DND-41 (cell line): Measurements from ENCODE around the gene ATF6B.

Source experiments
- ATAC-seq: fragments of 200-7000 bp; cut with Tn5 transposase; 3 replicates; pipeline ENCODE4 v1.9.1; 2021; ENCODE audit warnings: low read depth; ENCODE audit not compliant: insufficient read depth
- DNase-seq: peaks from one replicate; pipeline ENCODE4 v3.0.0-alpha.2; 2020
- H2AFZ ChIP-seq: 2 replicates; pipeline ENCODE4 v1.6.0; 2012; ENCODE audit warnings: low read depth, low read length
- H3K27ac ChIP-seq: 2 replicates; pipeline ENCODE4 v1.5.1; 2012; ENCODE audit warnings: low read length, inconsistent platforms
- H3K27me3 ChIP-seq: fragments of 200-600 bp; sonication (generic); 2 replicates; pipeline ENCODE4 v1.6.0; 2012; ENCODE audit warnings: low read length, mild to moderate bottlenecking, inconsistent platforms; ENCODE audit not compliant: insufficient read depth, poor library complexity
- H3K36me3 ChIP-seq: 2 replicates; pipeline ENCODE4 v1.5.1; 2012; ENCODE audit warnings: low read length, inconsistent platforms; ENCODE audit not compliant: insufficient read depth
- H3K4me1 ChIP-seq: 2 replicates; pipeline ENCODE4 v1.5.1; 2012; ENCODE audit warnings: mild to moderate bottlenecking, low read length; ENCODE audit not compliant: insufficient read depth
- H3K4me2 ChIP-seq: 2 replicates; pipeline ENCODE4 v1.6.0; 2012; ENCODE audit warnings: mild to moderate bottlenecking, moderate library complexity, low read length, inconsistent platforms; ENCODE audit not compliant: insufficient read depth
- H3K4me3 ChIP-seq, 2 experiments: fragments of 200-600 bp in 1 of 2; shearing (Covaris generic) in 1 of 2; 2 replicates each; pipeline ENCODE4 v1.5.1; 2012 to 2016; ENCODE audit warnings: inconsistent platforms in 2 of 2, low read length in 2 of 2, mild to moderate bottlenecking in 2 of 2, low read depth in 1 of 2, moderate library complexity in 1 of 2
- H3K79me2 ChIP-seq: 2 replicates; pipeline ENCODE4 v1.6.0; 2012; ENCODE audit warnings: low read length, inconsistent platforms; ENCODE audit not compliant: insufficient read depth
- H3K9ac ChIP-seq: 2 replicates; pipeline ENCODE4 v1.6.0; 2012; ENCODE audit warnings: low read depth, mild to moderate bottlenecking, inconsistent platforms, low read length, moderate library complexity
- H3K9me3 ChIP-seq: 2 replicates; pipeline ENCODE4 v1.5.1; 2012; ENCODE audit warnings: low read length, moderate library complexity, mild to moderate bottlenecking, inconsistent platforms; ENCODE audit not compliant: insufficient read depth, severe bottlenecking
- H4K20me1 ChIP-seq: 2 replicates; pipeline ENCODE4 v1.6.0; 2012; ENCODE audit warnings: low read length; ENCODE audit not compliant: insufficient read depth
- CTCF ChIP-seq: IDR thresholded peaks from 2 replicates; pipeline ENCODE4 v1.5.1; 2012; ENCODE audit warnings: borderline replicate concordance, low read length, moderate library complexity, mild to moderate bottlenecking; ENCODE audit not compliant: poor library complexity, severe bottlenecking; ENCODE audit errors: extremely low read depth
- EZH2 ChIP-seq: IDR thresholded peaks from 3 replicates; pipeline ENCODE4 v1.6.1; 2012; ENCODE audit warnings: borderline replicate concordance, low read depth, mild to moderate bottlenecking, moderate library complexity, low read length, inconsistent platforms; ENCODE audit not compliant: severe bottlenecking

The ATF6B gene

GRCh38 chr6:32070814-32071543 is 57.1 kb downstream of the ATF6B start:
- H3K4me2 ChIP-seq, result no peak overlapping the region
- no peak overlapping the region for H3K4me3 ChIP-seq
- no peak overlapping the region for H3K27ac ChIP-seq
- H3K27me3 ChIP-seq, result peaks cover 8% of the 10 kb centered on the region
- no peaks in the 10 kb centered on the region for H3K4me1 ChIP-seq
- no peak overlapping the region for H2AFZ ChIP-seq
- DNase-seq (no peak), ATAC-seq (no peak)
- H3K79me2 ChIP-seq, result no peaks in the 10 kb centered on the region
- no peak overlapping the region for H3K9ac ChIP-seq
- no peaks in the 10 kb centered on the region for H4K20me1 ChIP-seq
- no peaks in the 10 kb centered on the region for H3K9me3 ChIP-seq
- TF ChIP-seq EZH2 (no peak), CTCF (no peak)
- no peaks in the 10 kb centered on the region for H3K36me3 ChIP-seq

- H3K79me2 ChIP-seq, result no peaks in the 10 kb centered on the region
- H3K9me3 ChIP-seq, result no peaks in the 10 kb centered on the region
- H2AFZ ChIP-seq, result no peak overlapping the region
- H3K4me2 ChIP-seq, result no peak overlapping the region
- ATAC-seq, result no peak
- no peaks in the 10 kb centered on the region for H4K20me1 ChIP-seq
- H3K4me1 ChIP-seq, result no peaks in the 10 kb centered on the region
- TF ChIP-seq EZH2 (no peak), CTCF (no peak)
- no peak overlapping the region for H3K4me3 ChIP-seq
- H3K27ac ChIP-seq, result no peak overlapping the region
- no peaks in the 10 kb centered on the region for H3K36me3 ChIP-seq
- peaks cover 3% of the 10 kb centered on the region for H3K27me3 ChIP-seq
- H3K9ac ChIP-seq, result no peak overlapping the region
- no peak for DNase-seq
Observed at GRCh38 chr6:32069878-32070515, 58.0 kb downstream of the ATF6B start.

GRCh38 chr6:32069460-32069859 is 58.6 kb downstream of the ATF6B start:
- H3K4me2 ChIP-seq, result no peak overlapping the region
- TF ChIP-seq CTCF (no peak), EZH2 (no peak)
- H3K79me2 ChIP-seq, result no peaks in the 10 kb centered on the region
- ATAC-seq (no peak), DNase-seq (no peak)
- H3K9me3 ChIP-seq, result no peaks in the 10 kb centered on the region
- no peak overlapping the region for H3K4me3 ChIP-seq
- H3K4me1 ChIP-seq, result no peaks in the 10 kb centered on the region
- no peaks in the 10 kb centered on the region for H4K20me1 ChIP-seq
- no peak overlapping the region for H3K9ac ChIP-seq
- H3K36me3 ChIP-seq, result no peaks in the 10 kb centered on the region
- no peak overlapping the region for H2AFZ ChIP-seq
- H3K27me3 ChIP-seq, result peaks cover 3% of the 10 kb centered on the region
- H3K27ac ChIP-seq, result no peak overlapping the region
